ENCODE results near the gene LRPPRC.

DNA sequence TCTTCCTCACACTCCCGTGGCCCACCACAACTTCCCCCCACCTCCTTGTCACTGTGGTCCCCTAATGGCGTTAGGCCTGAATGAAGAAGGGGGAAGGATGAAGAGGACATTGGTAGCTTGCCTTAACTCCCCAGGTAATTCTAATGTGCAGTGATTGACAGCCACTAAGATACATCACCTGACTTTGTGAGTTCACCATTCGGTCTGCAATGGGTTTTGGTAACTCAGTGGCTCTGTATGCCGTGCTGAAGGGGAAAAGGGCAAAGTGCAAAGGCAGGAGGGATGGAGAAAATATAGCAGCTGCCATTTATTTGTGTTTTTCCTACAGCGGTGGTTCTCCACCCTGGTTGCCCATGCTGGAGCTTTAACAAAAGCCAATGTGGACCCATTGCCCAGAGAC, 114.8 kb downstream of the LRPPRC start:
- TF ChIP-seq, protein P1, sequence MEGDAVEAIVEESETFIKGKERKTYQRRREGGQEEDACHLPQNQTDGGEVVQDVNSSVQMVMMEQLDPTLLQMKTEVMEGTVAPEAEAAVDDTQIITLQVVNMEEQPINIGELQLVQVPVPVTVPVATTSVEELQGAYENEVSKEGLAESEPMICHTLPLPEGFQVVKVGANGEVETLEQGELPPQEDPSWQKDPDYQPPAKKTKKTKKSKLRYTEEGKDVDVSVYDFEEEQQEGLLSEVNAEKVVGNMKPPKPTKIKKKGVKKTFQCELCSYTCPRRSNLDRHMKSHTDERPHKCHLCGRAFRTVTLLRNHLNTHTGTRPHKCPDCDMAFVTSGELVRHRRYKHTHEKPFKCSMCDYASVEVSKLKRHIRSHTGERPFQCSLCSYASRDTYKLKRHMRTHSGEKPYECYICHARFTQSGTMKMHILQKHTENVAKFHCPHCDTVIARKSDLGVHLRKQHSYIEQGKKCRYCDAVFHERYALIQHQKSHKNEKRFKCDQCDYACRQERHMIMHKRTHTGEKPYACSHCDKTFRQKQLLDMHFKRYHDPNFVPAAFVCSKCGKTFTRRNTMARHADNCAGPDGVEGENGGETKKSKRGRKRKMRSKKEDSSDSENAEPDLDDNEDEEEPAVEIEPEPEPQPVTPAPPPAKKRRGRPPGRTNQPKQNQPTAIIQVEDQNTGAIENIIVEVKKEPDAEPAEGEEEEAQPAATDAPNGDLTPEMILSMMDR (conservative IDR thresholded peaks at IDR 0.05) = no peak
- no peak for TF ChIP-seq EZH2 (IDR thresholded peaks at IDR 0.05; ENCODE audit: low read depth)

Measured in PC-9 (cell line).